Fibroblast of villous mesenchyme (primary cell): ENCODE measurements around the gene CCDC106. TPM values are rescaled to one million over a fixed set of nuclear protein-coding genes. Genes with fewer than 3 reads are reported as not detected.

Experiments used
- DNase-seq: peaks from one replicate; pipeline ENCODE4 v3.0.0-alpha.2; 2010; ENCODE audit warnings: low read depth
- H3K4me3 ChIP-seq: 2 replicates; pipeline ENCODE4 v1.5.1; 2011; ENCODE audit warnings: low read depth, mild to moderate bottlenecking, low read length
- CTCF ChIP-seq: IDR thresholded peaks from 2 replicates; pipeline ENCODE4 v1.5.1; 2012; ENCODE audit warnings: low read depth, mild to moderate bottlenecking, low read length; ENCODE audit not compliant: insufficient read depth
- total RNA-seq: library from RNA; depleted of rRNA; stranded (reverse); fragments of >200 nt; gene quantifications from 2 replicates; pipeline ENCODE4 v1.2.3, GENCODE V29; 2012

Gene CCDC106
- total RNA-seq, 1 donor: 7.8 TPM

GRCh38 chr19:55635856-55636440, 12.1 kb upstream of the CCDC106 start:
- peak overlapping the region; percentile 98 for H3K4me3 ChIP-seq
- no peak for TF ChIP-seq CTCF
- no peak for DNase-seq

- TF ChIP-seq CTCF: no peak
- H3K4me3 ChIP-seq: no peak overlapping the region
- DNase-seq: no peak
Observed at GRCh38 chr19:55636723-55637122, 11.3 kb upstream of the CCDC106 start.

- no peak overlapping the region for H3K4me3 ChIP-seq
- no peak for TF ChIP-seq CTCF
- DNase-seq: no peak
Observed at GRCh38 chr19:55637534-55637933, 10.5 kb upstream of the CCDC106 start.

GRCh38 chr19:55638864-55639359, 9.1 kb upstream of the CCDC106 start:
- peak; percentile 51 for TF ChIP-seq CTCF
- DNase-seq: peak; percentile 24
- no peak overlapping the region for H3K4me3 ChIP-seq

- peak; percentile 73 for DNase-seq
- TF ChIP-seq CTCF: peak; percentile 38
Observed at GRCh38 chr19:55640043-55640576, 7.9 kb upstream of the CCDC106 start.

GRCh38 chr19:55640577-55641425, 7.2 kb upstream of the CCDC106 start, which contains the start of gene ZNF580:
TSS of gene ZNF580 (plus strand) at chr19:55641002. CDS start at chr19:55642509, 1,507 bp downstream.
- TF ChIP-seq CTCF: no peak
- peak within 1 kb of the TSS; percentile 72 for H3K4me3 ChIP-seq
- peak; percentile 87 for DNase-seq

More at GRCh38 chr19:55640043-55640576, 7.9 kb upstream of the CCDC106 start:
- peak overlapping the region; percentile 72 for H3K4me3 ChIP-seq
